HG03354 (cell line): ENCODE data around the gene SS18.
A peak's percentile ranks its signal among the peaks of the same experiment; 100 is the strongest.

ENCODE experiments used
- ATAC-seq: cut with Tn5 transposase; IDR thresholded peaks from one replicate; pipeline ENCODE4 v1.9.1; 2021; ENCODE audit warnings: mild to moderate bottlenecking; ENCODE audit not compliant: unreplicated experiment, poor library complexity, severe bottlenecking

Gene SS18

GRCh38 chr18:26005950-26006349 is 84.5 kb downstream of the SS18 start:
- no peak for ATAC-seq

- ATAC-seq = no peak
Observed at GRCh38 chr18:26004832-26005231, 85.6 kb downstream of the SS18 start.

- ATAC-seq = peak; percentile 60
Observed at GRCh38 chr18:26003817-26004216, 86.6 kb downstream of the SS18 start.

GRCh38 chr18:26003356-26003755 is 87.1 kb downstream of the SS18 start:
- ATAC-seq = no peak

GRCh38 chr18:26002375-26002910 is 88.0 kb downstream of the SS18 start:
- no peak for ATAC-seq

DNA sequence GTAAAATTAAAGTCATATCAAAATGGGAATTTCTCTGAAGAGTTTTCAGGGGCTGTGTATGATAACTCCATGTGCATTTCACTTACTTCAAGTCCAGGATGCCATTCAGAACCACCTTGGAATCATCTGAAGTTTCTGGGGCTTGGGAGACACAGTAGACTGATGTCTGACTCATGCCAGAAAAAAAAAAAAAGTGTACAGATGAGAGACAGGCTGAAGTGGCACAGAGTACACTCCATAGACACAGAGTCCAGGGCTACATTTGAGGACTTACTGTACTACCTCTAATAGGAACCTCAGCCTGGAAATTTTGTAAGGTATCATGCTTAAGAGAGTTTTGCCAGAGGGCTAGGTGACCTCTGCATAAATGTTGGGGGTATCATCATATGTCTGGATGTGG is 92.0 kb downstream of the SS18 start:
- ATAC-seq = no peak

- no peak for ATAC-seq
Observed at GRCh38 chr18:25992566-25992965, 97.8 kb downstream of the SS18 start.

- no peak for ATAC-seq
Observed at GRCh38 chr18:25990473-25990872, 99.9 kb downstream of the SS18 start.

- ATAC-seq = no peak
Observed at GRCh38 chr18:25985707-25986394, 104.6 kb downstream of the SS18 start.

GRCh38 chr18:25983730-25984129 is 106.7 kb downstream of the SS18 start:
- ATAC-seq = no peak

- no peak for ATAC-seq
Observed at GRCh38 chr18:25982961-25983360, 107.5 kb downstream of the SS18 start.

DNA sequence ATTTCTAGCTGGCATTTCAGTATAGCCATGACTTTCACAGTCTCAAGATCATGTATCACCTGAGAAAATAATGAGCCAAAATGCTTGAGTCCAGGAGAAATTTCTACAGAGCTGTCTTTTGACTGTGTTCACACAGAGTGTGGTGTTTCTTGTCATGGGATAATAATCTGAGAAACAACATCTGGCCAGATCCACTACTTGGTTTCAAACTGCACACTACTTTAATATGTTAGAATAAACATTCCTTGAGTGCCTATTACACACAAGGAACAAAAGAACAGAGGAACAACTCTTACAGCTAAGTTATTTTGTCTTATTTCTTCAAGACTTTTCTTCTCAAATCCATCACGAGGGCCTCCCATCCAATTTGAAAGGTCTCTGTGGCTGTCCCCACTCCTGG is 108.3 kb downstream of the SS18 start:
- no peak for ATAC-seq

- no peak for ATAC-seq
Observed at GRCh38 chr18:25979369-25980040, 110.9 kb downstream of the SS18 start.

- no peak for ATAC-seq
Observed at GRCh38 chr18:25976554-25976953, 113.9 kb downstream of the SS18 start.

GRCh38 chr18:25974630-25975077 is 115.8 kb downstream of the SS18 start:
- no peak for ATAC-seq
